Testis (tissue), 2 donors: ENCODE results near the gene ZNRF2.

Source experiments
- POLR2A ChIP-seq: fragments of 450-650 bp; IDR thresholded peaks from one replicate; pipeline ENCODE4 v1.6.1; 2017; ENCODE audit warnings: antibody characterized with exemption, mild to moderate bottlenecking, moderate library complexity
- TF ChIP-seq, protein P1 (sequence below), 3 experiments: fragments of 450-650 bp in 2 of 3; fragments of 200-600 bp in 1 of 3; sonication (generic) in 1 of 3; IDR thresholded peaks; one replicate each; pipeline ENCODE4 v1.5.1; 2016 to 2019; ENCODE audit warnings: antibody characterized with exemption in 3 of 3, mild to moderate bottlenecking in 2 of 3, moderate library complexity in 1 of 3

DNA sequence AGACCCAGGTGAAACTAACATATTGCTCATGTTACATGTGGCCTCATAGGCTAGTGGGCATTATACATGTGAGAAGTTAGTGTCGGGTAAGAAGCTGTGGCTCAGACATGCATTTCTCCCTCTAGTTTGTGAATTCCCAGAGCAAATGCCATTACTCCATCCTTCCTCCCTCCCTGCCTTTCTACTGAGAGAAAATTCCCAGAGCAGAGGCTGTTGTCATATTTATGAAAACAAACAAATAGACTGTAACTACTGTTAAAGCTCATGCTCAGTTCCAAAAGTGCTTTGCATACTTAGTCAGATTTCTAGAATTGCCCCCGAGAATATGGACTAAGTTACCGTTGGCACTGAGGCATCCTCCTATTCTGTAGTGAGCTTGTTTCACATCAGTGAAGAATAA lies 29.0 kb downstream of the ZNRF2 start:
- TF ChIP-seq, protein P1, sequence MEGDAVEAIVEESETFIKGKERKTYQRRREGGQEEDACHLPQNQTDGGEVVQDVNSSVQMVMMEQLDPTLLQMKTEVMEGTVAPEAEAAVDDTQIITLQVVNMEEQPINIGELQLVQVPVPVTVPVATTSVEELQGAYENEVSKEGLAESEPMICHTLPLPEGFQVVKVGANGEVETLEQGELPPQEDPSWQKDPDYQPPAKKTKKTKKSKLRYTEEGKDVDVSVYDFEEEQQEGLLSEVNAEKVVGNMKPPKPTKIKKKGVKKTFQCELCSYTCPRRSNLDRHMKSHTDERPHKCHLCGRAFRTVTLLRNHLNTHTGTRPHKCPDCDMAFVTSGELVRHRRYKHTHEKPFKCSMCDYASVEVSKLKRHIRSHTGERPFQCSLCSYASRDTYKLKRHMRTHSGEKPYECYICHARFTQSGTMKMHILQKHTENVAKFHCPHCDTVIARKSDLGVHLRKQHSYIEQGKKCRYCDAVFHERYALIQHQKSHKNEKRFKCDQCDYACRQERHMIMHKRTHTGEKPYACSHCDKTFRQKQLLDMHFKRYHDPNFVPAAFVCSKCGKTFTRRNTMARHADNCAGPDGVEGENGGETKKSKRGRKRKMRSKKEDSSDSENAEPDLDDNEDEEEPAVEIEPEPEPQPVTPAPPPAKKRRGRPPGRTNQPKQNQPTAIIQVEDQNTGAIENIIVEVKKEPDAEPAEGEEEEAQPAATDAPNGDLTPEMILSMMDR (IDR thresholded peaks at IDR 0.05): no peak
- TF ChIP-seq POLR2A: no peak
